MM.1S (cell line): ENCODE measurements around the gene MMP15.

Experiments
- DNase-seq: peaks from one replicate; pipeline ENCODE4 v3.0.0-alpha.2; 2015
- H2AFZ ChIP-seq: fragments of 300-600 bp; sonication (generic); 2 replicates; pipeline ENCODE4 v1.6.0; 2016; ENCODE audit warnings: antibody characterized with exemption, low read length
- H3F3A ChIP-seq: fragments of 300-600 bp; sonication (generic); 2 replicates; pipeline ENCODE4 v1.6.1; 2016; ENCODE audit warnings: mild to moderate bottlenecking, antibody characterized with exemption, low read length, moderate library complexity, mixed read lengths; ENCODE audit not compliant: insufficient read depth
- H3K27ac ChIP-seq: fragments of 300-600 bp; sonication (generic); 2 replicates; pipeline ENCODE4 v1.5.1; 2016; ENCODE audit warnings: mild to moderate bottlenecking, low read length
- H3K27me3 ChIP-seq: fragments of 300-600 bp; sonication (generic); replicated peaks from 2 replicates; pipeline ENCODE4 v1.6.0; 2016; ENCODE audit warnings: low read length; ENCODE audit not compliant: insufficient read depth
- H3K36me3 ChIP-seq: fragments of 300-600 bp; sonication (generic); replicated peaks from 2 replicates; pipeline ENCODE4 v1.6.1; 2016; ENCODE audit warnings: mild to moderate bottlenecking, low read length, mixed read lengths; ENCODE audit not compliant: insufficient read depth
- H3K4me1 ChIP-seq: fragments of 300-600 bp; sonication (generic); 2 replicates; pipeline ENCODE4 v1.6.1; 2016; ENCODE audit warnings: low read length, mixed read lengths
- H3K4me2 ChIP-seq: fragments of 300-600 bp; sonication (generic); 2 replicates; pipeline ENCODE4 v1.6.0; 2016; ENCODE audit warnings: low read depth, low read length
- H3K4me3 ChIP-seq: fragments of 300-600 bp; sonication (generic); 2 replicates; pipeline ENCODE4 v1.5.1; 2016; ENCODE audit warnings: low read length, mixed read lengths
- H3K79me2 ChIP-seq: fragments of 300-600 bp; sonication (generic); 2 replicates; pipeline ENCODE4 v1.6.1; 2016; ENCODE audit warnings: mixed run types, low read length, mixed read lengths
- H3K9ac ChIP-seq: fragments of 300-600 bp; sonication (generic); 2 replicates; pipeline ENCODE4 v1.6.1; 2016; ENCODE audit warnings: low read length, mixed read lengths
- H3K9me2 ChIP-seq: fragments of 300-600 bp; sonication (generic); replicated peaks from 2 replicates; pipeline ENCODE4 v1.6.1; 2016; ENCODE audit warnings: mild to moderate bottlenecking, low read length, mixed read lengths; ENCODE audit not compliant: insufficient read depth
- H3K9me3 ChIP-seq: fragments of 300-600 bp; sonication (generic); replicated peaks from 2 replicates; pipeline ENCODE4 v1.6.1; 2016; ENCODE audit warnings: mild to moderate bottlenecking, low read length, mixed read lengths; ENCODE audit not compliant: insufficient read depth
- H4K20me1 ChIP-seq: fragments of 300-600 bp; sonication (generic); 2 replicates; pipeline ENCODE4 v1.6.1; 2016; ENCODE audit warnings: mild to moderate bottlenecking, low read length, moderate library complexity, mixed read lengths; ENCODE audit not compliant: insufficient read depth
- EZH2 ChIP-seq: fragments of 300-600 bp; sonication (generic); optimal IDR thresholded peaks from 2 replicates; pipeline ENCODE3; 2017; ENCODE audit warnings: low read depth, mild to moderate bottlenecking, antibody characterized with exemption, low read length, mixed read lengths
- EZH2phosphoT487 ChIP-seq: fragments of 300-600 bp; sonication (generic); IDR thresholded peaks from 2 replicates; pipeline ENCODE4 v1.6.1; 2018; ENCODE audit warnings: antibody characterized with exemption, low read length
- TF ChIP-seq, protein P1 (sequence below): fragments of 300-600 bp; sonication (generic); IDR thresholded peaks from 2 replicates; pipeline ENCODE4 v1.5.1; 2016; ENCODE audit warnings: antibody characterized with exemption, low read length, mixed read lengths

MMP15 gene

DNA sequence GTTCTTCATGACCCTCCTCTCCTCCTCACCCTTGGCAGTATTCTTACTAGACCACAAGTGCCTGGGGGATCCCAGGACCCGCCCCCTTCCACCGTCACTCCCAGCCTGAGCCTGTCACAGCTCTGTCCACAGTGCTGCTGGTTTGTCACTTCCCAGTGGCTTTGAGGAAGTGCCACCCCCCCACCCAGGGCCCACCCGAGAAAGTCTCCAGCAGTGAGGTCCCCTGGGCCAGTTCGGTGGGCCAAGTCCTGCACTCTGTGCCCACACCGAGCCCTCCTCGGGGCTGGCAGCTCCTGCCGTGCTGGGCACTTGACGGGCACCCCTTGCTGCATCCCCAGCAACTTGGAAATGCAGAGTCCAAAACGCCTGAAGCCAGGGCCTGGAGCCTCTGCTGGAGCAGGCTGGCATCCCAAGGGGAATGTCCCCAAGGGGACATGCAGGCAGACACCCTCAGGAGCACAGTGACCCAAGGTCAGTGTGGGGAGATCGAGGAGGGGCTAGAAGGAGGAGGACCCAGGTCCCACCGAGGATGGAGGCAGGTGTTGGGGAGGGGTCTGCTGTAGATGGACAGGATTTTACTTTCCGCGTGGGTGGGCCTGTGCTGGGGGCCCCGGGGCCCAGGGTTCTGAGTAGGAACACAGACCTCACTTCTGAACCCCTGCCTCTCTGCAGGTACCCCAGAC is 15.5 kb downstream of the MMP15 start:
- no peak overlapping the region for H3K9ac ChIP-seq
- no peak overlapping the region for H3K4me3 ChIP-seq
- no peaks in the 10 kb centered on the region for H3F3A ChIP-seq
- H3K9me3 ChIP-seq, result no peaks in the 10 kb centered on the region
- H3K9me2 ChIP-seq, result no peaks in the 10 kb centered on the region
- no peaks in the 10 kb centered on the region for H3K79me2 ChIP-seq
- no peaks in the 10 kb centered on the region for H4K20me1 ChIP-seq
- no peak overlapping the region for H3K27ac ChIP-seq
- H3K36me3 ChIP-seq, result no peaks in the 10 kb centered on the region
- TF ChIP-seq, protein P1, sequence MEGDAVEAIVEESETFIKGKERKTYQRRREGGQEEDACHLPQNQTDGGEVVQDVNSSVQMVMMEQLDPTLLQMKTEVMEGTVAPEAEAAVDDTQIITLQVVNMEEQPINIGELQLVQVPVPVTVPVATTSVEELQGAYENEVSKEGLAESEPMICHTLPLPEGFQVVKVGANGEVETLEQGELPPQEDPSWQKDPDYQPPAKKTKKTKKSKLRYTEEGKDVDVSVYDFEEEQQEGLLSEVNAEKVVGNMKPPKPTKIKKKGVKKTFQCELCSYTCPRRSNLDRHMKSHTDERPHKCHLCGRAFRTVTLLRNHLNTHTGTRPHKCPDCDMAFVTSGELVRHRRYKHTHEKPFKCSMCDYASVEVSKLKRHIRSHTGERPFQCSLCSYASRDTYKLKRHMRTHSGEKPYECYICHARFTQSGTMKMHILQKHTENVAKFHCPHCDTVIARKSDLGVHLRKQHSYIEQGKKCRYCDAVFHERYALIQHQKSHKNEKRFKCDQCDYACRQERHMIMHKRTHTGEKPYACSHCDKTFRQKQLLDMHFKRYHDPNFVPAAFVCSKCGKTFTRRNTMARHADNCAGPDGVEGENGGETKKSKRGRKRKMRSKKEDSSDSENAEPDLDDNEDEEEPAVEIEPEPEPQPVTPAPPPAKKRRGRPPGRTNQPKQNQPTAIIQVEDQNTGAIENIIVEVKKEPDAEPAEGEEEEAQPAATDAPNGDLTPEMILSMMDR, result no peak
- TF ChIP-seq EZH2phosphoT487 (no peak), EZH2 (no peak)
- no peaks in the 10 kb centered on the region for H3K4me1 ChIP-seq
- no peak overlapping the region for H2AFZ ChIP-seq
- H3K4me2 ChIP-seq, result no peak overlapping the region
- no peaks in the 10 kb centered on the region for H3K27me3 ChIP-seq
- DNase-seq, result no peak

DNA sequence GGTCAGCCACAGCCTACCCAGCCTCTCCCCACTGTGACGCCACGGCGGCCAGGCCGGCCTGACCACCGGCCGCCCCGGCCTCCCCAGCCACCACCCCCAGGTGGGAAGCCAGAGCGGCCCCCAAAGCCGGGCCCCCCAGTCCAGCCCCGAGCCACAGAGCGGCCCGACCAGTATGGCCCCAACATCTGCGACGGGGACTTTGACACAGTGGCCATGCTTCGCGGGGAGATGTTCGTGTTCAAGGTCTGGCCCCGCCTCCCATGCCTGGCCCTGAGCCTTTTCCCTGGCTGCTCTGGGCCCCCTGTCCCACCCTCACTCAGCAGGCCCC is 16.0 kb downstream of the MMP15 start:
- Histone ChIP-seq H3K9ac (no peak overlapping the region), H3K9me2 (no peaks in the 10 kb centered on the region), H3K9me3 (no peaks in the 10 kb centered on the region), H3K36me3 (no peaks in the 10 kb centered on the region), H4K20me1 (no peaks in the 10 kb centered on the region), H3K4me1 (no peaks in the 10 kb centered on the region), H3K27me3 (no peaks in the 10 kb centered on the region), H3K4me3 (no peak overlapping the region), H3F3A (no peaks in the 10 kb centered on the region), H3K4me2 (no peak overlapping the region), H3K79me2 (no peaks in the 10 kb centered on the region), H2AFZ (no peak overlapping the region), H3K27ac (no peak overlapping the region)
- TF ChIP-seq, protein P1, result no peak
- no peak for TF ChIP-seq EZH2
- no peak for TF ChIP-seq EZH2phosphoT487
- DNase-seq, result no peak

DNA sequence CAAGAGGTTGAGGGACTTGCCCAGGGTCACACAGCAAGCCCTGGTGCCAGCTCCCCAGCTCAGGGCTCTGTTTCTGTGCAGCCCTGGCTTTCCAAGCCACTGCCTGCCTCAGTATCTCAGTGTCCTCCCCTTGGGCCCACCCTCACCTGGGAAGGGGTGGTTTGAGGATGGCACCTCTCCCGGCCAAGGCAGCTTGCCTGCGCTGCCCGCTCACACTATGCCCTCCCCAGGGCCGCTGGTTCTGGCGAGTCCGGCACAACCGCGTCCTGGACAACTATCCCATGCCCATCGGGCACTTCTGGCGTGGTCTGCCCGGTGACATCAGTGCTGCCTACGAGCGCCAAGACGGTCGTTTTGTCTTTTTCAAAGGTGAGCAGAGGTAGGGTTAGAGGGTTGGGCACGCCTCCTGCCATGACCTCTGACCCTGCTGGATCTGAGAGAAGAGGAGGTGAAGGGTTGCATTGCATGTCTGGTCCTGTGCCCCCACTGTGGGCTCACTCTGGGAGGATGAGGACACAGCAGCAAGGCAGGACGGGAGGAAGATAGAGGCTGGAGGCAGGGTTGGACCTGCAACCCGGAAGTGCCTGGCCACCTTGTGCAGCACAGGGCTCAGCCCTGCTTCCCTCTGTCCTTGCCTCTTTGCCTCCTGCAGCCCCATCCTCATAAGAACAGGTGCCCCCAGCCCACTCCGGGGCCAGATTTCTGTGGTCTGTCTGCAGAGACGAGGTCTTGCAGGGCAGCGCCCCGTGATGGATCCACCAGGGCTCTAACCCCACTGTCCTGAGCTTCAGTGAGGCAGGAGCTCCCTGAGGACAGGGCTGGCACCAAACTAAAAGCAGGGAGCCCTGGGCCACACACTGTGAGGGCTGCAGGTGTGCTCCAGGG is 16.7 kb downstream of the MMP15 start:
- H3K4me2 ChIP-seq, result no peak overlapping the region
- no peaks in the 10 kb centered on the region for H4K20me1 ChIP-seq
- no peaks in the 10 kb centered on the region for H3F3A ChIP-seq
- H3K27me3 ChIP-seq, result no peaks in the 10 kb centered on the region
- H3K27ac ChIP-seq, result no peak overlapping the region
- H3K9me2 ChIP-seq, result no peaks in the 10 kb centered on the region
- H3K36me3 ChIP-seq, result no peaks in the 10 kb centered on the region
- TF ChIP-seq EZH2, result no peak
- TF ChIP-seq, protein P1, result no peak
- no peak for TF ChIP-seq EZH2phosphoT487
- no peak overlapping the region for H3K9ac ChIP-seq
- no peak for DNase-seq
- no peak overlapping the region for H2AFZ ChIP-seq
- H3K4me3 ChIP-seq, result no peak overlapping the region
- H3K4me1 ChIP-seq, result no peaks in the 10 kb centered on the region
- H3K79me2 ChIP-seq, result no peaks in the 10 kb centered on the region
- H3K9me3 ChIP-seq, result no peaks in the 10 kb centered on the region
